LNCaP clone FGC (cell line): Measurements from ENCODE around the gene SPOCD1.

Source experiments
- DNase-seq: peaks from one replicate; pipeline ENCODE4 v3.0.0-alpha.2; 2011; ENCODE audit warnings: low read depth
- H3K4me3 ChIP-seq: 2 replicates; pipeline ENCODE4 v1.5.1; 2011; ENCODE audit warnings: mild to moderate bottlenecking, low read depth, low read length, control low read depth
- TF ChIP-seq, protein P1 (sequence below): IDR thresholded peaks from 2 replicates; pipeline ENCODE4 v1.5.1; 2012; ENCODE audit warnings: mild to moderate bottlenecking; ENCODE audit not compliant: control insufficient read depth, insufficient read depth; ENCODE audit errors: extremely low read depth

Gene SPOCD1

DNA sequence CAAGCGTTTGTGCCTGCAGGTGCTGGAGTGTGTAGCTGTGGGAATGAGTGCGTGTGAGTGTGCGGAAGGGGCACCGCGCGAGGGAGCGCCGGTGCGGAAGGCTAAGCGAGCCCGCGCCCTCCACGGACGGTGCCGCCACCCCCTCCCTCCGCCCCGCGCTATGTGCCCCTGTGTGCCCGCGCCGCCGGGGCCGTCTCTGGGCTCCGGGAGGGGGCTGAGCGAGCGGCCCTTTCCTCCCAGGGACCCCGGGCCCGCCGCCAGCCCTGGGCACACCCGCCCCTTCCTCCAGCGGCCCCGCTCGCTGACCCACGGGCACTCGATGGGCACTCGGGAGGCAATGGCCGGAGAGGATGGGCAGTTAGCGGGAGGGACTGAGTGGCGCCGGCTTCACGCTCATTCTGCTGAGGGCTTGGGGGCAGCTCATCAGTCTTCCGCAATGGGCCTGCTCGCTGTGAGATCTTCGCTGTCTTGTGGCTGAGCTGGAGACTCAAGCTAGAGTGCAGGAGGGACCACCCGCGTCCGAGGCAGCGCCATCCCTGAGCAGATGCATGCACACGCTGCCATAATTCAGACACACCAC is 43.1 kb downstream of the SPOCD1 start:
- H3K4me3 ChIP-seq: no peak overlapping the region
- DNase-seq: no peak
- TF ChIP-seq, protein P1, sequence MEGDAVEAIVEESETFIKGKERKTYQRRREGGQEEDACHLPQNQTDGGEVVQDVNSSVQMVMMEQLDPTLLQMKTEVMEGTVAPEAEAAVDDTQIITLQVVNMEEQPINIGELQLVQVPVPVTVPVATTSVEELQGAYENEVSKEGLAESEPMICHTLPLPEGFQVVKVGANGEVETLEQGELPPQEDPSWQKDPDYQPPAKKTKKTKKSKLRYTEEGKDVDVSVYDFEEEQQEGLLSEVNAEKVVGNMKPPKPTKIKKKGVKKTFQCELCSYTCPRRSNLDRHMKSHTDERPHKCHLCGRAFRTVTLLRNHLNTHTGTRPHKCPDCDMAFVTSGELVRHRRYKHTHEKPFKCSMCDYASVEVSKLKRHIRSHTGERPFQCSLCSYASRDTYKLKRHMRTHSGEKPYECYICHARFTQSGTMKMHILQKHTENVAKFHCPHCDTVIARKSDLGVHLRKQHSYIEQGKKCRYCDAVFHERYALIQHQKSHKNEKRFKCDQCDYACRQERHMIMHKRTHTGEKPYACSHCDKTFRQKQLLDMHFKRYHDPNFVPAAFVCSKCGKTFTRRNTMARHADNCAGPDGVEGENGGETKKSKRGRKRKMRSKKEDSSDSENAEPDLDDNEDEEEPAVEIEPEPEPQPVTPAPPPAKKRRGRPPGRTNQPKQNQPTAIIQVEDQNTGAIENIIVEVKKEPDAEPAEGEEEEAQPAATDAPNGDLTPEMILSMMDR: no peak

DNA sequence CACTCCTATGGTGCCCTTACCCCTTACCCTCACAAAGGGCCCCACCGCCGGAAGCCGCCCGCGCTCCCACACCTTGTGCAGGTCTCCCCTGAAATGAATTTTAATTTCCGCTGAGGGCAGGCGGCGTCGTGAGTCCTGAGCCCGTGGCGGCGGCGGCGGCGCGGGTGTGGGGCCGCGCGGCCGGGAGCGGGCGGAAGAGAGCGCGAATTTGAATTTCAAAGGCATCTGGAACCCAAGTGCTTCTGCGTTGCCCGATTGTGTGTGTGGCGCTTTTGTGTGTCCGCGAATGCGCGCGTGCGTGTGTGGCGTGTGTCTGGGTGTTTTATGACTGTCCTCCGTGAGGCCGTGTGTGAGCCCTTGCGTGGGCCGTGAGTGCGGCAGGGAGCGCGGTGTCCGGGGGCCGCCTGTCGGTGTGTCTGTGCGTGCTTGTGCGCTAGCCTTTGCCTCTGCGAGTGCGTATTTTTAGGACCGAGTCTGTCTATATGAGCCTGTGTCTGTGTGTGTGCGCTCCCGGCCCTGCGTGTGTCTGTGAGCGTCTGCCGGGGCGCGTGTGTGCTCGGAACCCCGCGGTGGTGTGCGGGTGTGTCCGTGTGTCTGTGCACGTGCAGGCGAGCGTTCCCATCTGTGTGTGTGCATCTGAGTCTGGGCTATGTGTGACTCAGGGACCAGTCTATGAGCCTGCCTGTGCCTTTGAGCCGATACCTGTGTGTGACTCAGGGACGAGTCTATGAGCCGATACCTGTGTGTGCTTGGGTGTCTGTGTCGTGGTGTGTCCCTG is 43.7 kb downstream of the SPOCD1 start:
- TF ChIP-seq, protein P1: no peak
- no peak for DNase-seq
- no peak overlapping the region for H3K4me3 ChIP-seq

DNA sequence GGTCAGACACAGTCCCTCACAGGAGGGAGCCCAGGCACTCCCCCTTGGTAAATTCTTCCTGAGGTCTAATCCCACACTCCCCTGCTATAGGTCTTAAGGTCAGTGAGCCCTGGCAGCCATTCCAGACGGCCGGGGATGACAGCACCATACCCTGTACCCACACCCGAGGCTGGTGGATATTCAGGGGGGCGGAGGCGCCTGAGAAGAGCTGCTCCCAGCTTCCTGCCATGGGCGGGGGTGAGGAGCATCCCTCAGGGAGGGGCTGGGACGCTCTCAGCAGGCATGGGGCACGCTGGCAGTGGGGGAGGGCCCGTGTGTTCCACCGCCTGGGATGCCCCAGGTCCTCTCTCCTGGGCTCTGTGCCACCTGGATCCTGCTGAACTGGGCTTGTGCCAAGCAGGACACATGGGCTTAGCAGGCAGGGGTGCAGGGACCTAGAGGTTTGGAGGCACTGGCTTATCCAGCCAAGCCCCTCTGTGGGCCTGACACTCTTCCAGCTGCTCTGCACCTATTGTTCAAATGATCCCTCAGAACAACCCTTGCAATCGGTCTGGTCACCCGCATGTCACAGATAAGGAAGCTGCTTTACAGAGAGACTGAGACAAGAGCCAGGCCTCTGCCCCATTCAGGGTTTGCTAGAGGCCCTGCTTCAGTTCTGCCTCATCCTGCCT is 46.0 kb downstream of the SPOCD1 start:
- TF ChIP-seq, protein P1: no peak
- DNase-seq: no peak
- no peak overlapping the region for H3K4me3 ChIP-seq

DNA sequence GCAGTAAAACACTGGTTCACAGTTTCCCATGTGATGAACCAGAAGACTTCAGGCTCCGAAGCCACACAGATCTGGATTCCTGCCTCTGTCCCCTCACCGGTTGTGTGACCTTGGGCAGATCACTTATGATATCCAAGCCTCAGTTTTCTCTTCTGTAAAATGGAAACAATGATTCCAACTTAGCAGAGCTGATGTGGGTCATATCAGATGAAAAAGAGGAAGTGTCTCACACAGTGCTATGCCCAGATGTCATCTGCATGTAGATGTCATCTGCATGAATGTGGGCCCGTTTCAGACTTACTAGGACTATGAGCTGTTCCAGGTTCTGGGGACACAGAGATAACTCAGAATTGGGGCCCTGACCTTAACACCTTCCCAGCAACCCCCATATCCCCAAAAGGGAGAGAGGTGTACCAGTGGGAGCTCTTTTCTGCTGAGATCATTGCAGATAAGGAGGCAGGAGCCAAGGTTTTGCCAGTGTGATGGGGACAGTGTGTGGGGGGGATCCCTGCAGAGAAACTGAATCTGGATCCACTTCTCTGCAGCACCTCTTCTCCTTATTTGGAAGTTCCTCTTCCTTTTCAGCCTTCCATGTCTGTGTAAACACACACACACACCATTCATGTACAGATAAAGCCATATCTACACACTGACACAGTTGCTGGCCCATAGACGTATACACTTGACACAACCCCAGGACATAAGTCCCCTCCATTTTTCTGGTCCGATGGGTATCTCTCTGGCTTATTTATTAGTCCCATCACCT is 46.7 kb downstream of the SPOCD1 start:
- TF ChIP-seq, protein P1: no peak
- DNase-seq: no peak
- H3K4me3 ChIP-seq: no peak overlapping the region

DNA sequence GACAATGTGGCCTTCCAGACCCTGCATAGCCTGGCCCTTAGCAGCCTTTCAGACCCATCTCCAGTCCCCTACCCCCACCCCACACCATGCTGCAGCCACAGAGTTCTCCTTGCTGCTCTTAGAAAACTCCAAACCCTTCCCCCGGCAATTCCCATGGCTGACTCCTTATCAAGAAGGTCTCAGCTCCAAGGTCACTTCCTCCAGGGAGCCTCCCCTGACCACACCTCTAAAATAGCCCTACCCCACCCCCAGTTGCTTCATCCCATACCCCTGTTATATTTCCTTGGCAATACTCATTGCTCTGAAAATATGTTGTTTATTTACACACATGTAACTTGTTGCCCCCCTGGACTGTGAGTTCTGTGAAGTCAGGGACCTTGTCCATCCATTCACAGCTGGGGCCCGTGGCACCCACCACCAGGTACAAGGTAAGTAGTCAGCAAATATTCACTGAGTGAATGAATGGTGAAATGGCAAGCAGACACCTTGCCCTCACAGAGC is 47.4 kb downstream of the SPOCD1 start:
- TF ChIP-seq, protein P1: no peak
- H3K4me3 ChIP-seq: no peak overlapping the region
- DNase-seq: no peak

DNA sequence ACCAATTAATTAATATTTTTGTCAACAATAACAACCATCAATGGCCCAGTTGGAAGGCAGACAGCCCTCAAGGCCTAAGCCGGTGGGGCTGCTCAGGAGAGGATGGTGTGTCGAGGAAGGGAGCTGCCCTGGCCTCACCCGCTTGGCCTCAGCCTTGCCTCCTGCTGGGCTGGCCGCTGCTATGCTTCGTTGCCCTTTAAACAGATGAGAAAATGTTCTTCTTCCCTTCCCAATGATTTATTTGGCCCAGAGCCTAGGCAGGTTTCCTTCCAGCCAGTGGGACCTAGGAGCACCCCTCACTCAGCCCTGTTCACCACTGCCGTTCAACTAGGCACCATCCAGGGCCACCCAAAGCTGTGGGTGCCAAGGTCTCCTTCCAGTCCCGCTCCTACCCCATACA is 48.6 kb downstream of the SPOCD1 start:
- H3K4me3 ChIP-seq: no peak overlapping the region
- TF ChIP-seq, protein P1: no peak
- DNase-seq: no peak
